WTC11 (cell line): Measurements from ENCODE around the gene CA10. TPM values are rescaled to one million over a fixed set of nuclear protein-coding genes. Genes with fewer than 3 reads are reported as not detected.

Experiments
- ATAC-seq: fragments of 200-7000 bp; cut with Tn5 transposase; 2 replicates; pipeline ENCODE4 v1.10.0; 2021; ENCODE audit warnings: mild to moderate bottlenecking, moderate library complexity
- CTCF ChIA-PET: fragments of 300-600 bp; sonication (Branson Sonifier 250); formaldehyde crosslinking; loops from one replicate; lab custom pipeline; 2021; ENCODE audit warnings: antibody characterized with exemption; lab: Charles Lee
- POLR2A ChIA-PET: fragments of 350-600 bp; sonication (Branson Sonifier 250); formaldehyde crosslinking; loops from one replicate; lab custom pipeline; 2021; ENCODE audit warnings: antibody characterized with exemption; lab: Charles Lee
- DNase-seq: peaks from one replicate; pipeline ENCODE4 v3.0.0; 2021; ENCODE audit warnings: low spot score
- H3K27ac Mint-ChIP-seq: 2 replicates; pipeline ENCODE4 v1.8.0; 2021; ENCODE audit warnings: mixed read lengths
- H3K27me3 Mint-ChIP-seq: 2 replicates; pipeline ENCODE4 v1.8.0; 2021; ENCODE audit warnings: low read depth, mild to moderate bottlenecking, moderate library complexity, mixed read lengths
- H3K36me3 Mint-ChIP-seq: 2 replicates; pipeline ENCODE4 v1.8.0; 2021; ENCODE audit warnings: mixed read lengths
- H3K4me1 Mint-ChIP-seq: 2 replicates; pipeline ENCODE4 v1.8.0; 2022; ENCODE audit warnings: mixed read lengths
- H3K4me3 Mint-ChIP-seq: 2 replicates; pipeline ENCODE4 v1.8.0; 2021; ENCODE audit warnings: mild to moderate bottlenecking, moderate library complexity, mixed read lengths
- H3K9me3 Mint-ChIP-seq: 2 replicates; pipeline ENCODE4 v1.8.0; 2021; ENCODE audit warnings: mixed read lengths
- CBFB ChIP-seq: sonication (generic); formaldehyde crosslinking; IDR thresholded peaks from 2 replicates; pipeline ENCODE4 v1.8.1; 2022; ENCODE audit warnings: mild to moderate bottlenecking, low read depth, missing genetic modification reagents
- CDX4 ChIP-seq: fragments of 250-450 bp; sonication (Bioruptor Pico); IDR thresholded peaks from 2 replicates; pipeline ENCODE4 v1.9.0; 2021; ENCODE audit warnings: moderate library complexity, mild to moderate bottlenecking, inconsistent platforms, borderline replicate concordance
- ELF4 ChIP-seq: sonication (generic); formaldehyde crosslinking; IDR thresholded peaks from 2 replicates; pipeline ENCODE4 v1.8.1; 2022; ENCODE audit warnings: low read depth, mild to moderate bottlenecking, moderate library complexity, missing genetic modification reagents
- EMX1 ChIP-seq: fragments of 250-450 bp; sonication (Bioruptor Pico); IDR thresholded peaks from 2 replicates; pipeline ENCODE4 v1.8.0; 2021; ENCODE audit warnings: mild to moderate bottlenecking
- ESRRA ChIP-seq: sonication (generic); formaldehyde crosslinking; IDR thresholded peaks from 2 replicates; pipeline ENCODE4 v1.8.1; 2022; ENCODE audit warnings: mild to moderate bottlenecking, missing genetic modification reagents, borderline replicate concordance
- ETV6 ChIP-seq: sonication (generic); formaldehyde crosslinking; IDR thresholded peaks from 2 replicates; pipeline ENCODE4 v1.8.1; 2022; ENCODE audit warnings: mild to moderate bottlenecking, missing genetic modification reagents
- FOXP4 ChIP-seq: sonication (generic); formaldehyde crosslinking; IDR thresholded peaks from 2 replicates; pipeline ENCODE4 v1.8.0; 2022; ENCODE audit warnings: mild to moderate bottlenecking, missing genetic modification reagents
- GABPB1 ChIP-seq: sonication (generic); formaldehyde crosslinking; IDR thresholded peaks from 2 replicates; pipeline ENCODE4 v1.8.1; 2023; ENCODE audit warnings: mild to moderate bottlenecking, missing genetic modification reagents
- GRHL2 ChIP-seq: fragments of 250-450 bp; sonication (Bioruptor Pico); IDR thresholded peaks from 2 replicates; pipeline ENCODE4 v1.8.0; 2022; ENCODE audit warnings: mild to moderate bottlenecking, moderate library complexity; ENCODE audit not compliant: insufficient replicate concordance, severe bottlenecking
- IRF1 ChIP-seq: sonication (generic); formaldehyde crosslinking; IDR thresholded peaks from 2 replicates; pipeline ENCODE4 v1.8.0; 2023; ENCODE audit warnings: missing genetic modification reagents
- IRF2 ChIP-seq: sonication (generic); formaldehyde crosslinking; IDR thresholded peaks from 2 replicates; pipeline ENCODE4 v1.8.0; 2022; ENCODE audit warnings: low read depth, missing genetic modification reagents, borderline replicate concordance
- JAZF1 ChIP-seq: fragments of 250-450 bp; sonication (Bioruptor Pico); IDR thresholded peaks from 2 replicates; pipeline ENCODE4 v1.9.0; 2021; ENCODE audit warnings: moderate library complexity, mild to moderate bottlenecking, inconsistent platforms
- JUN ChIP-seq: sonication (generic); formaldehyde crosslinking; IDR thresholded peaks from 2 replicates; pipeline ENCODE4 v1.8.0; 2023; ENCODE audit warnings: mild to moderate bottlenecking, missing genetic modification reagents
- MXD4 ChIP-seq: fragments of 250-450 bp; sonication (Bioruptor Pico); IDR thresholded peaks from 2 replicates; pipeline ENCODE4 v1.8.0; 2021; ENCODE audit warnings: mild to moderate bottlenecking, moderate library complexity, borderline replicate concordance
- NFYB ChIP-seq: sonication (generic); formaldehyde crosslinking; conservative IDR thresholded peaks from 2 replicates; pipeline ENCODE4 v1.8.0; 2022; ENCODE audit warnings: low read depth, missing genetic modification reagents
- NR3C1 ChIP-seq: sonication (generic); formaldehyde crosslinking; conservative IDR thresholded peaks from 2 replicates; pipeline ENCODE4 v1.8.1; 2023; ENCODE audit warnings: low read depth, mild to moderate bottlenecking, missing genetic modification reagents
- PRRX2 ChIP-seq: fragments of 250-450 bp; sonication (Bioruptor Pico); IDR thresholded peaks from 2 replicates; pipeline ENCODE4 v1.8.0; 2021; ENCODE audit warnings: mild to moderate bottlenecking
- RELA ChIP-seq: sonication (generic); formaldehyde crosslinking; IDR thresholded peaks from 2 replicates; pipeline ENCODE4 v1.8.1; 2022; ENCODE audit warnings: missing genetic modification reagents, mild to moderate bottlenecking, borderline replicate concordance
- STAT6 ChIP-seq: sonication (generic); formaldehyde crosslinking; conservative IDR thresholded peaks from 2 replicates; pipeline ENCODE4 v1.8.1; 2023; ENCODE audit warnings: mild to moderate bottlenecking, low read depth, missing genetic modification reagents, moderate library complexity
- TEAD4 ChIP-seq: sonication (generic); formaldehyde crosslinking; IDR thresholded peaks from 2 replicates; pipeline ENCODE4 v1.8.0; 2022; ENCODE audit warnings: mild to moderate bottlenecking, missing genetic modification reagents
- ZNF219 ChIP-seq: sonication (generic); formaldehyde crosslinking; IDR thresholded peaks from 2 replicates; pipeline ENCODE4 v1.8.0; 2023; ENCODE audit warnings: missing genetic modification reagents, mild to moderate bottlenecking, borderline replicate concordance
- total RNA-seq: library from RNA; stranded (reverse); gene quantifications from 3 replicates; pipeline ENCODE4 v1.2.3, GENCODE V29; 2021
- TF ChIP-seq, protein P1 (sequence below): sonication (generic); formaldehyde crosslinking; IDR thresholded peaks from 2 replicates; pipeline ENCODE4 v1.8.1; 2022; ENCODE audit warnings: low read depth, missing genetic modification reagents, borderline replicate concordance
- TF ChIP-seq, protein P2 (sequence below): fragments of 250-450 bp; sonication (Bioruptor Pico); IDR thresholded peaks from 2 replicates; pipeline ENCODE4 v1.8.0; 2021; ENCODE audit warnings: mild to moderate bottlenecking

Gene CA10
- total RNA-seq, 1 experiment from 2014 or later, result 0.90 TPM

- Mint-ChIP-seq H3K27ac (no peak overlapping the region), H3K36me3 (peaks cover 57% of the 10 kb centered on the region), H3K27me3 (peaks cover 5% of the 10 kb centered on the region), H3K9me3 (peaks cover 77% of the 10 kb centered on the region), H3K4me1 (no peaks in the 10 kb centered on the region), H3K4me3 (no peak overlapping the region)
- ChIA-PET POLR2A (no interaction called here), CTCF (no interaction called here)
- TF ChIP-seq PRRX2, result no peak
- no peak for TF ChIP-seq ELF4 (CRISPR knock-in tag)
- no peak for TF ChIP-seq MXD4 (CRISPR knock-in tag)
- TF ChIP-seq ETV6 (CRISPR knock-in tag), result no peak
- TF ChIP-seq IRF1 (CRISPR knock-in tag), result no peak
- no peak for TF ChIP-seq RELA
- TF ChIP-seq GABPB1, result no peak
- TF ChIP-seq, protein P1, sequence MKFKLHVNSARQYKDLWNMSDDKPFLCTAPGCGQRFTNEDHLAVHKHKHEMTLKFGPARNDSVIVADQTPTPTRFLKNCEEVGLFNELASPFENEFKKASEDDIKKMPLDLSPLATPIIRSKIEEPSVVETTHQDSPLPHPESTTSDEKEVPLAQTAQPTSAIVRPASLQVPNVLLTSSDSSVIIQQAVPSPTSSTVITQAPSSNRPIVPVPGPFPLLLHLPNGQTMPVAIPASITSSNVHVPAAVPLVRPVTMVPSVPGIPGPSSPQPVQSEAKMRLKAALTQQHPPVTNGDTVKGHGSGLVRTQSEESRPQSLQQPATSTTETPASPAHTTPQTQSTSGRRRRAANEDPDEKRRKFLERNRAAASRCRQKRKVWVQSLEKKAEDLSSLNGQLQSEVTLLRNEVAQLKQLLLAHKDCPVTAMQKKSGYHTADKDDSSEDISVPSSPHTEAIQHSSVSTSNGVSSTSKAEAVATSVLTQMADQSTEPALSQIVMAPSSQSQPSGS (CRISPR knock-in tag), result no peak
- no peak for TF ChIP-seq JAZF1
- TF ChIP-seq NFYB (CRISPR knock-in tag), result no peak
- no peak for TF ChIP-seq GRHL2 (CRISPR knock-in tag)
- no peak for TF ChIP-seq ESRRA (CRISPR knock-in tag)
- no peak for TF ChIP-seq JUN (CRISPR knock-in tag)
- TF ChIP-seq, protein P2, sequence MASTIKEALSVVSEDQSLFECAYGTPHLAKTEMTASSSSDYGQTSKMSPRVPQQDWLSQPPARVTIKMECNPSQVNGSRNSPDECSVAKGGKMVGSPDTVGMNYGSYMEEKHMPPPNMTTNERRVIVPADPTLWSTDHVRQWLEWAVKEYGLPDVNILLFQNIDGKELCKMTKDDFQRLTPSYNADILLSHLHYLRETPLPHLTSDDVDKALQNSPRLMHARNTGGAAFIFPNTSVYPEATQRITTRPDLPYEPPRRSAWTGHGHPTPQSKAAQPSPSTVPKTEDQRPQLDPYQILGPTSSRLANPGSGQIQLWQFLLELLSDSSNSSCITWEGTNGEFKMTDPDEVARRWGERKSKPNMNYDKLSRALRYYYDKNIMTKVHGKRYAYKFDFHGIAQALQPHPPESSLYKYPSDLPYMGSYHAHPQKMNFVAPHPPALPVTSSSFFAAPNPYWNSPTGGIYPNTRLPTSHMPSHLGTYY (CRISPR knock-in tag), result no peak
- no peak for TF ChIP-seq EMX1 (CRISPR knock-in tag)
- no peak for TF ChIP-seq ZNF219 (CRISPR knock-in tag)
- TF ChIP-seq FOXP4 (CRISPR knock-in tag), result no peak
- no peak for TF ChIP-seq TEAD4 (CRISPR knock-in tag)
- no peak for TF ChIP-seq NR3C1 (CRISPR knock-in tag)
- DNase-seq (no peak), ATAC-seq (no peak)
Measured at GRCh38 chr17:51803161-51803560, 355.4 kb downstream of the CA10 start.

DNA sequence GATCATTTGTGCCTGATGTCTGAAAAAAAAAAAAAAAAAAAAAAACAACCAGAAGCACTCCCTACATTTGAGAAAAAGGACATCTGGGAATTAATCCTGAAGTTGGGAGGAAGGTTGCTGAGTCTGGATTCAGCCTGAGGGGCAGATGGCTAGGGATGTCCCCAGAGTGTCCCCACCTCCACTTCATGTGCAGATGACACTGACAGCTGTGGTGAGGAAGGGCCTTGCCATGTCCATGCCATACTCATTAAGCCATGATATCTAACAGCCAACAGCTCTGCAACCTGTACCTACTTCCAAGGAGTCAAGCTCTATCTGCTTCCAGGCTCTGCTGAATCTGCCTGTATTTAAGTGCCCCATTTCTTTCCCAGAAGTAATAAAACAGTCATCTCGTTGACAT lies 356.0 kb downstream of the CA10 start:
- ChIA-PET CTCF (no interaction called here), POLR2A (no interaction called here)
- H3K4me3 Mint-ChIP-seq, result no peak overlapping the region
- peaks cover 77% of the 10 kb centered on the region for H3K9me3 Mint-ChIP-seq
- DNase-seq (no peak), ATAC-seq (no peak)
- H3K36me3 Mint-ChIP-seq, result peaks cover 58% of the 10 kb centered on the region
- H3K27me3 Mint-ChIP-seq, result peaks cover 4% of the 10 kb centered on the region
- no peaks in the 10 kb centered on the region for H3K4me1 Mint-ChIP-seq
- H3K27ac Mint-ChIP-seq, result no peak overlapping the region
- TF ChIP-seq, protein P2 (CRISPR knock-in tag), result no peak
- TF ChIP-seq CDX4 (CRISPR knock-in tag), result no peak
- TF ChIP-seq STAT6 (CRISPR knock-in tag), result no peak
- no peak for TF ChIP-seq IRF2 (CRISPR knock-in tag)
- TF ChIP-seq CBFB, result no peak
